Cerebellar nuclear complex (tissue), 1 donor: ENCODE results near the gene NPAS3.

Source experiments
- DNase-seq, 2 experiments: peaks; one replicate each; lab custom pipeline; 2025; lab: John Stamatoyannopoulos, UW

Gene NPAS3

DNA sequence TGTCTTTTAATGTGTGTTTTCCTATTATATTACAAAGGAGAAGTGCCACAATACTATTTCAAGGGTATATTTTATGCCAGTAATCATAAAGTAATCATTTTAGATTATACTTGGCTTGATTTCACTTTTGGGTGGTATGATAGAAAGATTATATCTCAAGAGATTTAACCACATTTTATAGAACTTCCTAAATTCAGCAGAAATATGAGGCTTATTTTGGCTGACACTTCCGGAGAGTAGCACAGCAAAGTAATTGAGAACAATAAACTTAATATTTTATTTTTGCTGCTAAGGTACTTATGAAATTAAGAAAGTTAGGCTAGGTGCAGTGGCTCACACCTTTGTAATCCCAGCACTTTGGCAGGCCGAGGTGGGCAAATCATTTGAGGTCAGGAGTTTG is 319.1 kb downstream of the NPAS3 start:
- DNase-seq = no peak

DNA sequence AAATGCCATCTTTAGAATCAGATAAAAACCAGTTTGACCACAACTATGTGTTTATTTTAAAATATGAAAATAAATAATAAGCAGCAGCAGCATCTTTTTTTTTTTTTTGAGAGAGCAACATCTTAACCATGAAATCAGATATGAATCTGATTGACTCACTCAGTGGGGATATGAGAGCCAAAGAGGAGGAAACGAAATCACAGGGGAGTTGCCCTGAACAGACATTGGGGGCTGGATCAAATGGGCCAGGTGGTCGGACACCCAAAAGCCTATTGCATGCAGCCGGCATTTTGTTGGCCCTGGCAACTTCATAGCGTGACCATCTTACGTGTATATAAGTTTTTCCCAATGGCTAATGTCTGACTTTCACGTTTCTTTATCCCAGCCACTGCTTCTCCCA is 321.1 kb downstream of the NPAS3 start:
- DNase-seq = no peak

DNA sequence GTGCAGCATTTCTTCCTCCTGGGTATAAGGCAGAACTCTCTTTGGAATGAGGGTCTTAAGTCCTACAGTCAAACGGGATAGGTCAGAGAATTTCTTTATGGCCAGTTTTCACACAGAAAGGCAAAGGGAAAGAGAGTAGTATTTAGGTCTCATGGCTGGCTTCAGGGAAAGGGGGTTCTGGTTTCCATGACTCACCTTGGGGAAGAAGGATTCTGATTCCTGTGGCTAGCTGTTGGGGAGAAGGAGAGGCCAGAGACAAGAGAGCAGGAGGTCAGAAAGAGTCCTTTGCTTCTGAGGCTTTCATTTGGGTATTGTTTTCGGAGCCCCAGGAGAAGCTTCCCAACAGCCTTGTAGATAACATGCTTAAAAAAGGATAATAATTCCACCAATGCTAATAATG is 332.5 kb downstream of the NPAS3 start:
- DNase-seq = no peak

DNA sequence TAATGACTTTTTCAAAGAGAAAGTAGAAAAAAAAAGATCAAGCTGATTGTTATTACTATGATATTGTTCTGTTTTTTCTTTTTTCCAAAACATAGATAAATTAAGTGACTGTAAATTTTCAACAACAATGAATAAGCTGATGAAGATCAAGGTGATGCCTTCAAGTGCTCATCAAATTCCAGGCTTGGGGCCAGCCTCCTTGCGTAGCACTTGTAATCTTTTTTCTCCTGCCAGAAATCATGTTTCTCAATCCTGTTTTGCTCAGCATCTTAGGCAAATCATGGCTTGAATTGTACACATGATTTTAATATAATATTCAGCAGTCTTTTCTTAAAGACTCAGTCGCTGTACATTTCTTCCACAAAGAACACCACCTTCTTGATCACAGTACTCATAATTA is 333.2 kb downstream of the NPAS3 start:
- no peak for DNase-seq

DNA sequence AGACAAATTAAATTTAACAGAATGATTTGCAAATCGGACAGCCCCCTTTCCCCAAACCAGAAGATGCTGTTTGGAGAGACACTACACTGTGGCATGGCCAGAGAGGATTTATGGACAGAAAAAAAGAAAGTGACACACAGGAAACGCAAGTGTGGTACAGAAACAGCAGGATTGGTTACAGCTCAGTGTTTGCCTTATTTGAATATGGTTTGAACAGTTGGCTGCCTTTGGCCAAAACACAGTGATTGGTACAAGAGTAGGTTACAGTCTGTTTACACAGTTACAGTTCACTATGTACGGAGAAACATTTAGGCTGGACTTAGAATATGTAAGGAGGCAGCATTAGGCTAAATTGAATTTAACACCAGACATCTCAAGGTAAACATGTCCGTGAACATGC is 335.3 kb downstream of the NPAS3 start:
- no peak for DNase-seq

DNA sequence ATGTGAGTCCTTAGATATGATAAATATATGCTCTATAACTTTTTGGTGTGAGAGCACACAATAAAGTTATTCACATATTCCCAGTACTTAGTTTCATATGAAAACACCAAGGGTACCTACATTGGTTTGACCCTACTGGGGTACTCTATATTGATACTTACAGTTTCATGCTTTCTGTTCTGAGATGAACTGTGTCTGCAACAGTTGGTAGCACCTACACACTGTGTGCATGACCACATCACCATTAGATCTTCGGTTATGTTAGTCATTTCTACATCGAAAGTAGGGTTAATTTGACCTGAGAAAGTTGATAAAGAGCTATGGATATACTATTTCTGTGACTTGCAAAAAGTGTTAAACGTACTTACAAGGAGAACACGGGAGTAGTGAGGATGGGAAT is 337.2 kb downstream of the NPAS3 start:
- no peak for DNase-seq

DNA sequence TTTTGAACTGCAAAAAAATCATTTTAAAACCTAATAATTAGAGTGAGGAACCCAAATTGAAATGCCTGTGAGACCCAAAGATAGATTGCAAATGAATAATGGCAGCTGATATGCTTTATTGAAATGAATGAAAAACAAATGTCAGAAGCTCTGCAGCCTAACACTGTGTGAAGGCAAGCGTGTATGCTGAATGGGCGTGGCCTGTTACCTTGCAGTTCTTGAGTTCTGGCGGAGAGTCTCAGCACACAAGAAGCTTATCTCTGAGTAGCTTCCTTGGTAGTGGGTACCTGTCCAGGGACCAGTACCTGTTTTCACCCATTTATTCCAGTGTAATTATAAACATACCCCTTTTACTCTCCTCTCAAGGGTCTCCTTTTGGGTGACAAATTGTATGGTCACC is 341.2 kb downstream of the NPAS3 start:
- no peak for DNase-seq

DNA sequence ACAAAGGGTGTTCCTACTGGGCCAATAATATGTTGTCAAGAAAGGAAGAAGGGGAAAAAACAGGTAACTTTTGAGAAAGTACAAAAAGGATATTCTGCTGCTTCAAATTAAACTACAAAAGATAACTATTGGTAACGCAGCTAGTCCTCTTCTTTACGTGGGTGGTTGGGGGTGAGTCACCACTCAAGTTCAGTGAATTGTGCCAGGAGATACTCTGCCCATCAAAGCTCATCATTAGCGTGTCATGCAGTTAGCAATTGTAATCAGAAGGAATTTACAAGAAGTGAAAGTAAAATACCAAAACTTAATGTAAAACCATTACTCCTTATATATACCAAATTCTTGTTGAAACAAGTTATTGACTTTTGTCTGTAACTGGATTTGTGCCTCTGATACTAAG is 342.0 kb downstream of the NPAS3 start:
- no peak for DNase-seq

DNA sequence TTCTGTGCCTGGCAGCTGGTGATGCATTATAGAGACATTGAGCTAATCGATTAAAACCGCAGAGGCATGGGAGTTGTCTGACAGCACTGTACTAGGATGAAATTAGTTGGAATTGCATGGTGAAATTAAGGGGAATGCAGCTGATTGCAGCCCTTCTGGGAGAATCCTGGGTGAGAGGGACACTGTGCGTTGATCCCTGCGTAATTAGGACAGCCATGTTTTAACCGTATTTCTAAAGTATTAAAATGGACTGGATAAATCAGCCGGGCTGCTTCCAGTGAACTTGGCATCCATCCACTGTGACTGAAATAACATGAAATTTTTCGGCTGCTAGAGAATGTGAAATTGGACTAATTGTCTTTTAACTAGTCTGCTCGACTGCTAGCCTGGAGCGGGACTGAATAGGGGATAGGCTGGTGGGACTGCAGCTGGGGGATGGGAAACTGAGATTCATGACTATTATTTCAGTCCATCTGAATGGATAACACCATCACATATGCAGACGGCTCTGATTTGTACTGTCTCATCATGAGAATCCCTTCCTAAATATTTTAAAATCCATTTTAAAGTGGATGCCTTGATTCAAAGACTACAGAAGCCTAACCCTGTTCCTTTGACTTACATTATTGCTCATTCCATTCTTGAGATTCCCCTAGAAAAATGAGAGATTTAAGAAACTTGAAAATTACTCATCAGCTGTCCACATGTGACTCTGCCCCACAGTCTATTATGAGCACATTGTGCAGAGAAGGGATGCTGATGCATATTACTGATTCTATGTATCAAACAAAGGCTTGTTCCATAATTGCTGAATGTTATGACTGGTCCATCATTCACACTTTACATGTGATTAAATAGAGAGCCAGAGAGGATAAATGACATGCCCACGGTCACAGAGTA is 343.9 kb downstream of the NPAS3 start:
- DNase-seq = no peak

DNA sequence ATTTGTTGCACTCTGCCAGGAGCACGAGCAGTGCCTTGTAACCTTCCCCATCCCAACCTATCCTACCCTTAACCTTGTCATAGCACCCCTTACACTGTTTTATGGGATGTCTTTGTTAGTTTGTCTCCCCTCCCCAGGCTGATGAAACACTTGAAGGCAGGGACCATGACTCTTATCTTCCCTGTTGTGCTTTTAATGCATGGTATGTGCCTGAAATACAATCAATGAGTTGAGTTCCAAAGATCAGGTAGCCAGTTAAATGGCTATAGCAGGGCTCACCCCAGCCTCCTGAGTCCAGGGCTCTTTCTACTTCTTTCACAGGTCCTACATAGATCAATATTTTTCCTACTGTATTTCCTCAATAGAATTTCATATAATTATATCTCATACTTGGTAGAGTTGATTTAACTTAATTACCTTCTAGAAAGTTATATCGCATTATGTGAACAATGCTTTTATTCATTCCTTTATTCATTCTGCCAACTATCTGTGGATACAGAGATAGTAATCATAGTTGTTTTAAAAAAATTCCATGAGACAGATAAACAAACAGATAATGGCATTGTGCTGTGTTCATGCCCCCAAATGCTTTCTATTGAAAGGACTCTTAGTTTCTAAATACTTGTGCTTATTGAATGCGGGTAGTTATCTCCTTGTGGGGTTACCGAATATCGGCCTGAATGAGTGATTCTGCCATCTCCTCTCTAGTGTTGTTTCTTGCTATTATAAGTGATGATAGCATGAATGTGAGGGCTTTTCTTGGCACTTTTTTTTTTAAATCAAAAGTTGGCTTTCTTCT is 347.4 kb downstream of the NPAS3 start:
- DNase-seq = no peak

DNA sequence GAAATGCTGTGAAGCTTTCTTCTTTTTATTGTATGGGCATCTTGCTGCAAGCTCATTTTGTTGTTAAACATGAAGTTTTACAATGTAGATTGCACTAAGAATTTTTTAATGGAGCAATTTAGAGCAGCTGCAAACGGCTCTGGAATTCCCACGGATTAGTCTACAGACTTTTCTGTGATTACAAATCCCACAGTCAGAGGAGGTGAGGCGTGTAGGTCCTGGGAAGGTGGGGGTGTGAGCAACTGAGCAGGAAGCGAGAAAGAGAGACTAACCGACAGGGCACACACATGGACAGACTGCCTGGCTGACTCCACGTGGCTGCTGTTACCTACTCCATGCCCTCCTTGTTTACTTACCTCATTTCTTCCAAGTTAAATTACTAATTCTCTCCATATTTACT is 348.5 kb downstream of the NPAS3 start:
- no peak for DNase-seq

DNA sequence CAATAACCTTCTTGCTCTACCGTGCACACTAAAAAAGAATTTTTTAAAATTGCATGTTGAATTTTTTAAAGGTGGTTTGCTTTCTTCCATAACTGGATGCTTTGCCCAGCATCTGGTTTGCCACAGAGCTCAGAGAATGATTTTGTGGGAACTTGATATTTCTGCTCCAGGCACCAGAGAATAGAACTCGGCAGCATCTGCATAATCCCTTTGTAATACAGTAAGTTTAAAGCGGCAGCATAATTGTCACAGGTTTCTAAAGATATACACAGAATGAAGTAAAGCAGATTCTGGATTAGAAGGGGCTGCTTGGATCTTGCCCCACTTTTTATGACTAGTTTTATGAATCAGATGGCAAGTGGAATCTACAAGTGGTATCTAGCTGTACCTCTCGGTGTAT is 352.0 kb downstream of the NPAS3 start:
- DNase-seq = no peak

DNA sequence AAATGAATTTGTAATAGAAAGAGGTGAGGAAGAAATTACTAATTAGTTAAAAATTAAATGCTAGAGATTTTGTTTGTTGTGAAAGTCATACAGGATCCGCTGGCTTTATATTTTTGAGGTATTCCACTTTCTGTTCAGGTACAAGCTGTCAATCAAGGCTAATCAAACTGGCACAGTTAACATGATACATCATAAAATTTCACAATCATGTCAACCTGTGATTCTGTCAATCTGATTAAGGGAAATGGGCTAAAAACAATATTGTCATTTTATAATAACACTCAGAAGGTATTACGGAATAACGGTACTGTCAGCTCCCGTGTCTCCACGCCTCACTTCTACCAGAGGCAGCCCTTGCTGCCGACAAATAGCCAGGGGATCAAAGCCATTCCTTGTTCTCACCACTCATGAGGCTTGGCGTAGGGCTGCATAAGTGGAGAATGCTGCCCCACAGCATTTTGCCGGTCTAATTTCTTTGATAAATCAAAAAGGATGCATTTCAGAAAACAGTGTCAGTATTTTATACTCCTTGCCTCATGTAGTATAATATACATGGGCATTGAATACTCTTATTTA is 352.9 kb downstream of the NPAS3 start:
- no peak for DNase-seq

DNA sequence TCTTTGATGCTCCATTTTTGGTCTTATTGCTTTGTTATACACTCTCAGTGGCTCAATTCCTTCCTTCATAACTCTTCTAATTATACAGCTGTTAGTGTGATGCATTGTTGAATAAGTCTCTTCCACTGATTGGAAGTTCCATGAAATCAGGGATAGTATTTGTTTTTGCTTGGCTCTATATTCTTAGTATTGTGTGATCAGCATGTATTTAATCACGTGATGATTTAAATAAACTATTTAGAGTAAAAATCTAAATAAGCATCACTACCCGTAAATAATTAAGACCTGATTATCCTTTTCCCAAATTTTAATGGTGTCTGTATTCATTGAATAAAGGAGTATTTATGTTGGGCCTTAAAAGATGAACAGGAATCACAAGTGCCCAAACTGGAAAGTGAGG is 355.7 kb downstream of the NPAS3 start:
- no peak for DNase-seq

DNA sequence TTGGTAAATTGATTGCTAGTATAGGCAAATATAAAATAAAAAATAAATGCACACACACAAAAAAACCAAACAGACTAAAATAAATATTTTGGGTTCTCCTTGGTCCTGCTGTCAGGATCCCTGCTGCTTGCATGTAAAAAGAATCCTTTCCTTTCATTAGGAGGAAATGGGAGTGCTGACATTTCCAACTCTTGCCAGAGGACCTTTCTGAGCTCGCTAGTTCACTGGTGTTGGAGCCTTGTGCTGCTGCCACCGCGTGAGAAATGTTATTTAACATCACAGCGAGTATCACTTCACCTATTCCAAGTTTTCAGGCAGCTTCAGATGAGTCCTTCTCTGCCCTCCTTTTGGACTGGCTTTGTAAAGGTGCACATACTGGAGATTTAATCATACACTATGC is 358.9 kb downstream of the NPAS3 start:
- DNase-seq = no peak

DNA sequence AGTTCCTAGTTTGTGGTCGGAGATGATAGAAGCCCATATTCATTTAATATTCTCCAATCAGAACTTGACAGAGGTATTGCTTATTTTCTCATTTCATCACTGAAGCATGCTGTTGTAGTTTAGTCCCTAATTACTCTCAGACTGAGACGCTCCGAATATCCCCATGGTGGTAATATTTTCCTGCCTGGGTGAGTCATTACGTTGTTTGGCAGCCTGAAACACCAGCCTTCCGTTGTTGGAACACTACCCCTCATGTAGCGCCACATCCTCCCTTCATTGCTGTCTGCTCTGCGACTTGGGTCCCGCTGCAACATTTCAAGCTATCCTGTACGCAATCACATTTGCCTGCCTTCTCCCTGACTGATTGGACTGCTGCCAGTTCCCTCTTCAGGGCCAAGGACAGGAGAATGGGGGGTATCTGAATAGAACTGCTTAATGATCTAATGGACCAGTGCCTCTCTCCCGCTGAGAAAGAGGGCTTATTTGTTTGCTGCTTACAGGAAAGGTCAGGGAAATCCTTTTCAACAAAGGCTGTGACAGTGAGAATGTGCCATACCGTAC is 369.1 kb downstream of the NPAS3 start:
- DNase-seq = no peak

DNA sequence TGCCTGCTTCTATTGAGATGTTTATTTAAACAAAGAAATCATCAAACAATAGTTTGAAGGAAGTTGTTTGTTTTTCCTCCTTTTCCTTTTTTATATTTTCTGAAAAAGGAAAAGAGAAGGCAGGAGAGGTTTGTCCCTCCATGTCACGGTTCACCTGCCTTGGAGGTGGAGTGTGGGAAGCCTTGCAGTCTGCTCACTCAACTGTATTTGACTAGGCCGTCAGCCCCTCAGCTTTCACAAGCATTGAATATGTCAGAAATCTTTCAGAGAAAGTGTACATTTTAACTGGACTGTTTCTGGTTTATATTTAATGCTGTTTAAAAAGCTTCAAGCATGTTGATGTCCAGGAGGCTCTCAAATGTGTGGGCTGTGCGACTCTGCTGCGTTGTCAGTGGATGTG is 370.4 kb downstream of the NPAS3 start:
- DNase-seq = no peak

DNA sequence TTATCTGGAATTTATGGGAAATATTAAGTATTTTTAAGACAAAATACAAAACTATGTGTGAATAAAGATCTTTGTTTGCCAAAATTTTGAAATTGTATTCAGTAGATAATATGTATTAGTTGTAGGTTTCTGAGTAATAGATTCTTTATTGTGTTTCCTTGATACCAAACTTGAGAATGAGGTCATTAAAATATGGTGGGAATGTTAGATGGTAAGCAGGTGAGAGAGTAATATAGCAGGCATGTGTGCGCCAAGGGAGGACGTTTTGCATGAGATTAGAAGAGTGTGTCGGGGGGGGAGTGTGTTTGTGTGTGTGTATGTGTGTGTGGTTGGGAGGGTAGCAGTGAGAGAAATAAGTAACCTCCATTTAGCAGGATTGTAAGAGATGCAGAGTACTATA is 376.5 kb downstream of the NPAS3 start:
- no peak for DNase-seq

DNA sequence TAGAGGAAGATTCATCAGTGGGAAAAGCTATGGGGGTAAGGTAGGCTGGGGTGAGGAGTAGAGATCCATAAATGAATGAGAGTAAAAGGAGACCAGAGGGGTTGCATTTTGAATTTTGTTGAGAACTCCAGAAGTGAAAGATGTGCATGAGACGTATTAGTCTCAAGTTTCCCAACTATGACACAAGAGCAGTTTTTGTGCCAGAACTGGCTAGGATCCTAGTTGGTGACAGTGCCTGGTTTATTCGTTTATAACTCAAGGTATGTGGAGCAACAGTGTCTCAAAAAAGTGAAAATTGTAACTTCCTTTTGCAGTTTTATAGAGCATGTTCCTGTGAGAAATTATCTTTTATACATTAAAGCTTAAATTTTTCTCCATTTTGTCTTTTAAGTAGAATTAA is 377.0 kb downstream of the NPAS3 start:
- no peak for DNase-seq

DNA sequence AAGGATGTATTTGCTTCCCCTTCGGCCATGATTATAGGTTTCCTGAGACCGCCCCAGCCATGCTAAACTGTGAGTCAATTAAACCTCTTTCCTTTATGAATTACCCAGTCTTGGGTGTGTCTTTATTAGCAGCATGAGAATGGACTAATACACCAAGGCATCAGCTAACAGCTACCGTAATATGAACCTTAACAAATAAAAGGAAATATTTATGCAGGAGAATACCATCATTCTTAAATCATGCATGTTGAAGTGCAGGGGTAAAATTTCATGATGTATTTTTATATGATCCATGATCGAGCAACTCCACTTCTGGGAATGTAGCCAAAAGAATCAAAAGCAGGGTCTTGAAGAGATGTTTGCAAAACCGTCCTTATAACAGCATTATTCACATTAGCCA is 379.0 kb downstream of the NPAS3 start:
- DNase-seq = no peak

DNA sequence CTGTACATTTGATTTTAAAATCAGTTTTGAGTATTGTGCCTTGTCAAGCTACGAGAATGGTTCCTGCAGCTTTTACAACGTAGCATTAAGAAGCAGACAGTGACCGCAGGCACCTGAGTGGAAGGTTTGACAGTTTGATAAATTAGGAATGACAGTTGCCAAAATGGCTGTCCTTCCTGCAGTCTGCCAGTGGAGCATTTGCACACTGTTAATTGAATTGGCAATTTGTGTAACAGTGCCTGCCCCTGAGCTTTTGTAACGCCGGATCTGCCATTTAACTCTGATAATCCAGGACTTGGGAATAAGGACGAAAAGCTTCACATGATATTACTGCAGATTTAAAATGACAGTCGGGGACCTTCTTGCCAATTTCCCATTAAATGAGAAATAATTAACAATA is 385.3 kb downstream of the NPAS3 start:
- DNase-seq = no peak

DNA sequence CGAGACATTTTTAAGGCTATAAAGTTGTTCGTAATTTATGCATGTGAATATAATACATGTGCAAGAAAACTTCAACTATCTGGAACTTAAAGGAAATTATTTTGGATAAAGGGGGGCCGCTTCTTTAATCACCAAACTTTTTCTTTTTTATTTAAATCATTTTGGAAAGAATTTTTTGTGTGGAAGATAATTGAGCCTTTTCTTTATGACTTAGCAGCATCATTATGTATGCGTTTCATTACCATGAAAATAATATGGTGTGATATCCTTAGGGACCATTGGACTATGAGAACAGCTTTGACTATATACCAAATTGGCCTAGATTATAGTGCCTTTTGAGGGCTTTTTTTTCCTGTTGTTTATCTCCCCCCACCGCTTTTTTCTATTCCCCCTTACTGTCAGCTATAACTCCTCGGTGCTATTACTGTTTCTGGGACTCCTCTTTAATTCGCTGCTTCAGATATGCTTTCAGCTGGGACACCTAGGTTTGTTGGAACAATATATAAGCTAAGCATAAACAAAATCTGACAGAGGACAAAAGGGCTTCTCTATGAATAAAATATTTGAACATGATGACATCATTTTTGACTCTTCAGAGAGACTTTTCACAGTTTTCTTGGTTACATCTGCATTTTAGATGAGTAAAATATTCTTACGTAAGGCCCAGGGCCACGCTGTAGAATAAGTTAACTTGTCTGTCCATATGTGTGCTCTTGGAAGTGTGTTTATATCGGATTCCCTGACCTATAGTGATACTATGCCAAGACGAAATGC is 392.7 kb downstream of the NPAS3 start:
- no peak for DNase-seq
